GM12891 (cell line): Measurements from ENCODE around the gene MED28.

Experiments
- PAX5 ChIP-seq: IDR thresholded peaks from 2 replicates; pipeline ENCODE4 v1.6.1; 2011; ENCODE audit warnings: low read length, moderate library complexity, mild to moderate bottlenecking; ENCODE audit not compliant: insufficient read depth, severe bottlenecking
- POLR2A ChIP-seq: IDR thresholded peaks from 2 replicates; pipeline ENCODE4 v1.6.1; 2011; ENCODE audit warnings: low read depth, low read length, control low read depth
- POLR2AphosphoS5 ChIP-seq: IDR thresholded peaks from 2 replicates; pipeline ENCODE4 v1.6.1; 2011; ENCODE audit warnings: low read depth, low read length, control low read depth
- POU2F2 ChIP-seq: IDR thresholded peaks from 2 replicates; pipeline ENCODE4 v1.6.1; 2011; ENCODE audit warnings: low read depth, mild to moderate bottlenecking, control low read depth, low read length, moderate library complexity
- SPI1 ChIP-seq: IDR thresholded peaks from 2 replicates; pipeline ENCODE4 v1.6.1; 2011; ENCODE audit warnings: low read depth, low read length, control low read depth
- TAF1 ChIP-seq: IDR thresholded peaks from 2 replicates; pipeline ENCODE4 v1.6.1; 2011; ENCODE audit warnings: low read depth, low read length, control low read depth

DNA sequence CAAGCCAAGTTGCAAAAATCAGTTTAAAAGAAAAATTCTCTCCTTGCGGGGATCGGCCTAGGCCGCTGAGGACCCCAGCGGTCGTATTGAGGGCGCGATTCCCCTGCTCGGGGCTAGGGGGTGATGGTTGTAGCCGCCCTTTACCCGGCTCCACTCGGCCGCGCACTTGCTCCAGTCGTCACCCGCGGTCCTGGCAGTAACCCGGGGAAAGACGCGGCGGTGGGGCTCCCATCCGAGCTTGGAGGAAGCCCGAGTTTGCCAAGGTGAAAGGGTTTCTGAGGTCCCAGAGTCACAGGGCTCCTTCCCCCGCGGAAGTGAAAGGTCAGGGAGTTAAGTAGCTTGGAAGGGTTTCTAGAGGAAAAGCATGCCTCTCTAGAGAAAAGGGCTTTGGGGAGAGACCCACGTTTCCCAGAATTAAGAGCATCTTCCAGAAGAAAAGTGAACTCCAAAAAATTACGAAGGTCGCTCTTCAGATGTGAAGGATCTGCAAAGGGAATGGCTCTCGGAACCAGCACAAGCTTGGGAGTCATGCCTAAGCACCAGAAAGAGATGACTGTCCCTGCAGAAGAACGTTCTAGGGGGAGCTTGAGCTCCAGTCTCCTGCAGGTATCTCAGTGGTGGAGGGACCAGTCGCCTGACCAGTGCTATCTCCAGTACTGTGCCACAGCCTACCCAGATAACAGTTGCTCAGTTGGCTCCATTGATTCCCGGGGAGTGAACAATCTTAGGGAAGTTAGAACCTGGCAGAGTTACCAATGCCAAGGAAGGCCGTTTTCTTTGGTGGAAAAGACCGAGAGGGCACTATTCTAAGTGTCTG lies 36.6 kb upstream of the MED28 start:
- no peak for TF ChIP-seq POLR2AphosphoS5
- no peak for TF ChIP-seq POLR2A
- no peak for TF ChIP-seq TAF1
- no peak for TF ChIP-seq POU2F2
- TF ChIP-seq SPI1, result no peak
- TF ChIP-seq PAX5, result no peak
